Measurements from ENCODE around the gene KBTBD12.

The KBTBD12 gene

DNA sequence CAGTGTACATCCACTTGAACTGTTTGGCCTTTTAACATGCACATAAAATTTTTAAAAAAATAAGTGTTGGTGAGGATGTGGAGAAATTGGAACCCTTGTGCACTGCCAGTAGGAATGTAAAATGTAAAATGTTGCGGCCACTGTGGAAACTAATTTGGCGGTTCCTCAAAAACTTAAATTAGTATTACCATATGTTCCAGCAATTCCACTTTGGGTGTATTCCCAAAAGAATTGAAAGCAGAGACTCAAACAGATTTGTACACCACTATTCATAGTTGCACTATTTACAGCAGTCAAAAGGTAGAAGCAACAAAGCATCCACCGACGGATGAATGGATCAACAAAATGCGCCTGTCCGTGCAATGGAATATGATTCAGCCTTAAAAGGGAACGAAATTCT is 82.0 kb downstream of the KBTBD12 start:
- DNase-seq (ENCODE audit: low spot score) = no peak
- no peak for TF ChIP-seq CTCF (IDR thresholded peaks at IDR 0.05; ENCODE audit: extremely low read depth, missing control alignments)

DNA sequence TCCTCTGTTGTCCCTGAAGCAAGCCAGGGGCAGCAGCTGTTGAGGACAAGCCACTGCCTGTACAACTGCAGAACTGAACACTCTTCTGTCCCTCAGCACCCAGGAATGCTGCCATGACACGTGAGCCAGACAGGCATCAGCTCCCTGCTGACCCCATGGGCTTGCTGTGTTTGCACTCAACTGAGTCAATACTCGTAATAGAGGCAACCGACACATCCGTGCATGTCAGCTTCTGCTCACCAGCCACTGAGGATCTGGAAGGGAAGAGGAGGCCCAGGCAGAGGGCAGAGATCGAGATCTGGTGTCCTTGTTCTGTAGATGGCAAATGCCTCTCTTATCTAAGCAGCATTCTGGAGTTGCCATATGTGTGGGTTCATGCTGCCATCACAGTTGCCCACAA is 82.9 kb downstream of the KBTBD12 start:
- DNase-seq (ENCODE audit: low spot score) = no peak
- TF ChIP-seq CTCF (IDR thresholded peaks at IDR 0.05; ENCODE audit: extremely low read depth, missing control alignments) = no peak

- no peak for DNase-seq (ENCODE audit: low spot score)
- TF ChIP-seq CTCF (IDR thresholded peaks at IDR 0.05; ENCODE audit: extremely low read depth, missing control alignments) = no peak
Measured at GRCh38 chr3:127998596-127998995, 83.6 kb downstream of the KBTBD12 start.

DNA sequence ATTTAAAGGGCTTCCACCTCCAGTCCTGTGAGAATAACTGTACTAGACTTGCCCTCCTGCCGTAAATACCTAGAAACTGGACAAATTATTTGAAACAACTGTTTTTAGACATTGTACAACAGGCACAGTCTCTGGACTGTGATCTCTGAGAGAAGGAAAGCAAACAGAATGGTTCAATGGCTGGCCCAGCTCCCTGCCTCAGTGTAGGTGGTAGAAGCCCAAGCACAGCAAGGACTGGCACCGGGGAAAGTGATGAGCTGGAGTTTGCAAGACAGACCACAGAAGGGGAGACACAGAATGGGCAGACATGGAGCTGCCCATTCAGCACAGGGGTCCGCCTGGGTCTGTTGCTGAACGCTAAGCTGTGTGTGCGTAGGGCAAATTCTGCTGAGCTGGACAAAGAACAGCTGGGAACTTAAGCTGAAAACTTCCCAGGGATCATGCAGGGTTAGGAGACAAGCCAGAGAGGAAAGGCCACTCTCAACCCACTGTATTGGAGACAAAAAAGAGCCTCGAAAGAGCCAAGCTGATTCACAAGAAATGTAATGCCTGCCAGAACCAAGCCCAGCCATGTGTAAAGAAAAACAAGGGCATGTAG is 84.6 kb downstream of the KBTBD12 start:
- TF ChIP-seq CTCF (IDR thresholded peaks at IDR 0.05; ENCODE audit: extremely low read depth, missing control alignments) = no peak

GRCh38 chr3:128001576-128001975 is 86.5 kb downstream of the KBTBD12 start:
- no peak for DNase-seq (ENCODE audit: low spot score)
- no peak for TF ChIP-seq CTCF (IDR thresholded peaks at IDR 0.05; ENCODE audit: extremely low read depth, missing control alignments)

More for the DNA sequence above, 84.6 kb downstream of the KBTBD12 start:
- no peak for DNase-seq (ENCODE audit: low spot score)

- no peak for DNase-seq (ENCODE audit: low spot score)
- no peak for TF ChIP-seq CTCF (IDR thresholded peaks at IDR 0.05; ENCODE audit: extremely low read depth, missing control alignments)
Measured at GRCh38 chr3:128004661-128005060, 89.6 kb downstream of the KBTBD12 start.

DNA sequence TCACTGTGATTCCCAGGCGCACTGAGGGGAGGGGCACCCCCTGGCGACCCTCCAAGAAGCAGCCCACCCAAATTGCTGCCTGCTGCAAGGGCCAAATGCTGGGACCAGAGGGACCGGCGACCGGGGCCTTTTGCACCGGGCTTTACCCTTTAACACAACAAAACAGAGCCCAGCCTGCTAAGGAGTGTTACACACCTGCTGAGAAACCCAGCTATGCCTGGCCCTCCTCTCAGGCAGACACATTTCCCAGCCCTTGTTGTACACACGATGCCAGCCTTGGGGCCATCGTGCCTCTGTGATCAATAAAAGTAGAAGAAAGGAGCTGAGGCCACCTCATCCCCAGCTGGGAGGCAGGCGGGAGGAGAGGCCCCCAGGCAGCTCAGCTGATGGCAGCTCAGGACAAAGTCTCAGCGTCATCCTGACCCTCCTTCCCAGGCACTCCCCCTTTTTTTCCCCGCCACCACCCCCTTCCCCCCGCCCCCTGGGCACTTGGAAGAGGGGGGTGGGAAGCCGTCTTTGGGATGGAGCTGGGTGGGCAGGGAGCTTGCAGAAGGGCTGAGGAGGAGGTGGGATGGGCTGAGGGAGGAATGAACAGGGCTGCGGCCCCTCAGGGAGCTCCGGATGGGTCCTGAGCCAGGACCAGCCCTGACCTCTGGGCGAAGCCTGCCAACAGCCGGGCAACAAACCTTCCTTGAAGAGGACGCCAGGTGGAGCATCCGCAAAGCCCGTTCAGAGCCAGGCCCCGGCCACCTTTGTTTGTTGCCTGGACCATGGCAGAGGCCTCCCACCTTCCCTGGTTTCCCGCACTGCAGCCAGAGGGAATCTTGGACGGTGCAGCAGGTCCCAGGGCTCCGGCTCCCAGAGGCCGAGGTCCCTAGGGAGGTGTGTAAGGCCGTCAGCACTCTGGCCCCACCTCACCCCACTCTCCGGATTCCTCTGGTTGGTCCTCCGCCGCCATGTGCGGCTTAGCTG is 91.3 kb downstream of the KBTBD12 start:
- DNase-seq (ENCODE audit: low spot score) = no peak
- no peak for TF ChIP-seq CTCF (IDR thresholded peaks at IDR 0.05; ENCODE audit: extremely low read depth, missing control alignments)
